OCI-LY1 (cell line): Measurements from ENCODE around the gene TBC1D20.
"Not testable (repeated sequence)": the region's sequence is repeated elsewhere in the genome, so short reads cannot be mapped to it uniquely, and the experiment has no call there.

Experiments used
- EZH2 ChIP-seq: fragments of 200-600 bp; sonication (generic), shearing (Covaris generic); IDR thresholded peaks from 2 replicates; pipeline ENCODE4 v1.8.0; 2017; ENCODE audit warnings: borderline replicate concordance, mixed run types, mild to moderate bottlenecking, antibody characterized with exemption, low read length, moderate library complexity, mixed read lengths
- TF ChIP-seq, protein P1 (sequence below): fragments of 200-600 bp; sonication (generic), shearing (Covaris generic); IDR thresholded peaks from 2 replicates; pipeline ENCODE4 v1.5.1; 2017; ENCODE audit warnings: mild to moderate bottlenecking, antibody characterized with exemption, low read length, moderate library complexity, mixed read lengths

GRCh38 chr20:510328-511057 lies 48.2 kb upstream of the TBC1D20 start:
- TF ChIP-seq, protein P1, sequence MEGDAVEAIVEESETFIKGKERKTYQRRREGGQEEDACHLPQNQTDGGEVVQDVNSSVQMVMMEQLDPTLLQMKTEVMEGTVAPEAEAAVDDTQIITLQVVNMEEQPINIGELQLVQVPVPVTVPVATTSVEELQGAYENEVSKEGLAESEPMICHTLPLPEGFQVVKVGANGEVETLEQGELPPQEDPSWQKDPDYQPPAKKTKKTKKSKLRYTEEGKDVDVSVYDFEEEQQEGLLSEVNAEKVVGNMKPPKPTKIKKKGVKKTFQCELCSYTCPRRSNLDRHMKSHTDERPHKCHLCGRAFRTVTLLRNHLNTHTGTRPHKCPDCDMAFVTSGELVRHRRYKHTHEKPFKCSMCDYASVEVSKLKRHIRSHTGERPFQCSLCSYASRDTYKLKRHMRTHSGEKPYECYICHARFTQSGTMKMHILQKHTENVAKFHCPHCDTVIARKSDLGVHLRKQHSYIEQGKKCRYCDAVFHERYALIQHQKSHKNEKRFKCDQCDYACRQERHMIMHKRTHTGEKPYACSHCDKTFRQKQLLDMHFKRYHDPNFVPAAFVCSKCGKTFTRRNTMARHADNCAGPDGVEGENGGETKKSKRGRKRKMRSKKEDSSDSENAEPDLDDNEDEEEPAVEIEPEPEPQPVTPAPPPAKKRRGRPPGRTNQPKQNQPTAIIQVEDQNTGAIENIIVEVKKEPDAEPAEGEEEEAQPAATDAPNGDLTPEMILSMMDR = not testable (repeated sequence)
- TF ChIP-seq EZH2 = not testable (repeated sequence)
